ENCODE results near the gene LARGE1. TPM values are rescaled to one million over a fixed set of nuclear protein-coding genes. Genes with fewer than 3 reads are reported as not detected.

Gene LARGE1
- total and polyA plus RNA-seq, 2 of the 13 experiments (the other 11 are each of a cell fraction or from before 2014, with no cell fraction given), result 8.4 to 11.0 TPM

DNA sequence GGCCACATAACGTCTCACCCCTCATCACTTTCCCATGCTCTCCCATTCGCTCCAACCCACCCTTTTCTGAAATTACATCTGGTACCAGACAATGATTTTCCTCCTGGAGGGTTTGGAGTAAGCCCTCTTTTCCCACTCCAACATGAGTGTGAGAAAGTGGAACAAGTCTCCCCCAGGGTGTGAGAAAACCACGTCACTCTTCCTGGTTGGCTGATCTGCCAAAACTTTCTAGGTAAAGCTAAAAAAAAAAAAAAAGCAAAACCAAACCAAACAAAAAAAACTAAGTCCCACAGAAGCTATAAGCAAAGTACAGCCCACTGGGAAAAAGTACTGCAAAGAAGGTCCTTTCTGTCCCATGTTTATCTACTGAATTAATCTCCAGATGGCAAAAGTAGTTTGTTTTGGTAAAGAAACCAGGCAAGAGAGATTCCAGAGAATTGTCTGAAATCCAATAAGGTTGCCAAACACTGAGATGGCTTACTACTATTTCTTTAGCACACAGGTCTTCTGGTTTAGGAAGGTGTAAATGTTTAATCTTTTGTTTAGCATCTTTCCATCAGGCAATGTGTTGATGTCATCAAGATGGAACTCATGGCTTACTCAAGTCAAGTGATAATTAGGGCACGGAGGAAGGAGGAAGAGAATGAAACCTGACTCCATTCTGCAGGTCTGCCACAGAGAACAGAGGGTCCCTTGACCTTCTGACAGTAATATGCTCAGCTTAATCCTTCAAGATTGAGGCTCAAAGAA is 395.6 kb downstream of the LARGE1 start:
- Histone ChIP-seq H3K9me3 (ENCODE audit: low read length) (0 out of 2 replicates have a peak, but pooled peaks cover 5% of the 10 kb centered on the region), H3K9ac (ENCODE audit: insufficient read depth, low read depth, low read length) (no peak overlapping the region), H3K4me3 (replicated peaks in 1 of 3; ENCODE audit: insufficient read depth in 1 of 3, low read depth in 2 of 3, low read length in 3 of 3) (no peak overlapping the region), H3K79me2 (ENCODE audit: insufficient read depth, low read length) (no peaks in the 10 kb centered on the region), H3K4me2 (ENCODE audit: low read depth, low read length) (no peak overlapping the region), H3K36me3 (replicated peaks in 1 of 2; ENCODE audit: control insufficient read depth in 1 of 2, insufficient read depth in 2 of 2, low read length in 2 of 2) (peaks cover 0 to 2% of the 10 kb centered on the region in 2 experiments; a peak in 3 of 5 replicates), H4K20me1 (ENCODE audit: insufficient read depth, low read length) (no peaks in the 10 kb centered on the region), H3K27ac (ENCODE audit: extremely low read length, insufficient read depth, low read length) (no peak overlapping the region), H3K27me3 (ENCODE audit: control insufficient read depth in 1 of 2, insufficient read depth in 2 of 2, low read length in 2 of 2) (no peaks in the 10 kb centered on the region), H2AFZ (ENCODE audit: low read length) (no peak overlapping the region), H3K4me1 (ENCODE audit: insufficient read depth, low read length) (peaks cover 77% of the 10 kb centered on the region)
- DNase-seq (ENCODE audit: low spot score), result no peak
- in situ Hi-C loops (cut with HindIII; ENCODE audit: extremely low pct_ligation_motif_present, low pct_unique_long_range_greater_than_20kb) (loop anchor here (25.0 kb wide), 1 partner anchor 388 kb away; the partner anchor contains the start of gene LARGE1), intact Hi-C loops (cut with micrococcal nuclease; ENCODE audit: unreplicated experiment) (no loop called here)
- no peak for ATAC-seq
- no peak for FAIRE-seq
- ChIA-PET POLR2A (interaction anchor here (1.5 to 3.3 kb wide), 2 partner anchors 15 to 33 kb away, joined by 3 to 23 read pairs; no protein-coding TSS in a partner anchor), CTCF (ENCODE audit: low intra/inter-chr PET ratio, low total read pairs) (no interaction called here)
- TF ChIP-seq SYNCRIP (IDR thresholded peaks at IDR 0.05; ENCODE audit: insufficient read depth, low read depth, low read length) (no peak), NR2F2 (IDR thresholded peaks at IDR 0.05; ENCODE audit: borderline replicate concordance, low read depth) (no peak), KLF11 (CRISPR knock-in tag; IDR thresholded peaks at IDR 0.05) (no peak), PHF21A (CRISPR knock-in tag; IDR thresholded peaks at IDR 0.05) (no peak), RAD21 (CRISPR knock-in tag; IDR thresholded peaks at IDR 0.05) (no peak), ZNF749 (CRISPR knock-in tag; IDR thresholded peaks at IDR 0.05; ENCODE audit: borderline replicate concordance) (no peak)
- TF ChIP-seq, protein P1, sequence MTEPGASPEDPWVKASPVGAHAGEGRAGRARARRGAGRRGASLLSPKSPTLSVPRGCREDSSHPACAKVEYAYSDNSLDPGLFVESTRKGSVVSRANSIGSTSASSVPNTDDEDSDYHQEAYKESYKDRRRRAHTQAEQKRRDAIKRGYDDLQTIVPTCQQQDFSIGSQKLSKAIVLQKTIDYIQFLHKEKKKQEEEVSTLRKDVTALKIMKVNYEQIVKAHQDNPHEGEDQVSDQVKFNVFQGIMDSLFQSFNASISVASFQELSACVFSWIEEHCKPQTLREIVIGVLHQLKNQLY (CRISPR knock-in tag; IDR thresholded peaks at IDR 0.05), result no peak
- BruUV-seq (replicated peaks), result no TSS peak
- WGBS (ENCODE audit: low lambda C conversion rate), result 88% methylated on average over 4 of the region's 4 CpGs
